HepG2 (cell line): Measurements from ENCODE around the gene MRGPRE. TPM values are rescaled to one million over a fixed set of nuclear protein-coding genes. Genes with fewer than 3 reads are reported as not detected.

Source experiments
- ATAC-seq: fragments of 200-7000 bp; cut with Tn5 transposase; 3 replicates; pipeline ENCODE4 v1.9.1; 2020; ENCODE audit warnings: mild to moderate bottlenecking, moderate library complexity
- BruUV-seq: library from RNA; stranded (reverse); fragments of 400-500 nt; replicated peaks from 2 replicates; lab custom pipeline; 2021; lab: Mats Ljungman, UMichigan
- CTCF ChIA-PET: fragments of 300-600 bp; formaldehyde crosslinking; extraction: SDS; loops from one replicate; lab custom pipeline; 2021; ENCODE audit warnings: low total read pairs, inconsistent platforms, low intra/inter-chr PET ratio; lab: Yijun Ruan, JAX
- POLR2A ChIA-PET: fragments of 350-600 bp; sonication (Branson Sonifier 250); formaldehyde crosslinking; loops from one replicate; lab custom pipeline; 2020; ENCODE audit warnings: antibody characterized with exemption, inconsistent platforms; lab: Yijun Ruan, JAX
- DNase-seq: peaks from one replicate; pipeline ENCODE4 v3.0.0-alpha.2; 2015; ENCODE audit warnings: low spot score
- FAIRE-seq: peaks from 3 replicates; lab custom pipeline; 2011; peaks lifted over from hg19 to GRCh38; lab: Jason Lieb, UNC
- H2AFZ ChIP-seq: one replicate; pipeline ENCODE4 v1.6.1; 2011; ENCODE audit warnings: low read length, inconsistent platforms
- H3K27ac ChIP-seq: fragments of 300-600 bp; 3 replicates; pipeline ENCODE4 v1.8.0; 2011; ENCODE audit warnings: mixed run types, mild to moderate bottlenecking, mixed read lengths, low read length, inconsistent platforms; ENCODE audit not compliant: insufficient read depth; ENCODE audit errors: extremely low read length
- H3K27me3 ChIP-seq, 2 experiments: fragments of 200-600 bp in 1 of 2; 2 replicates in 1 of 2; 3 replicates in 1 of 2; pipeline versions ENCODE4 v1.6.0 to v1.8.0; 2011; ENCODE audit warnings: low read length in 2 of 2, mild to moderate bottlenecking in 2 of 2, moderate library complexity in 2 of 2, inconsistent platforms in 1 of 2; ENCODE audit not compliant: insufficient read depth in 2 of 2, control insufficient read depth in 1 of 2
- H3K36me3 ChIP-seq, 2 experiments: fragments of 200-600 bp in 1 of 2; replicated peaks in 1 of 2; 2 replicates in 1 of 2; 3 replicates in 1 of 2; pipeline versions ENCODE4 v1.5.1 to v1.8.0; 2011; ENCODE audit warnings: low read length in 2 of 2, inconsistent platforms in 1 of 2; ENCODE audit not compliant: insufficient read depth in 2 of 2, control insufficient read depth in 1 of 2
- H3K4me1 ChIP-seq: 2 replicates; pipeline ENCODE4 v1.5.1; 2012; ENCODE audit warnings: low read length, inconsistent platforms; ENCODE audit not compliant: insufficient read depth
- H3K4me2 ChIP-seq: 2 replicates; pipeline ENCODE4 v1.6.0; 2011; ENCODE audit warnings: low read depth, low read length, inconsistent platforms
- H3K4me3 ChIP-seq, 3 experiments: fragments of 200-600 bp in 1 of 3; sonication (generic), shearing (Covaris generic) in 1 of 3; replicated peaks in 1 of 3; 2 replicates each; pipeline ENCODE4 v1.5.1; 2011 to 2016; ENCODE audit warnings: low read length in 3 of 3, inconsistent platforms in 2 of 3, low read depth in 2 of 3, mild to moderate bottlenecking in 2 of 3, control low read depth in 1 of 3, mixed read lengths in 1 of 3; ENCODE audit not compliant: insufficient read depth in 1 of 3
- H3K79me2 ChIP-seq: one replicate; pipeline ENCODE4 v1.6.1; 2011; ENCODE audit warnings: low read length, inconsistent platforms; ENCODE audit not compliant: insufficient read depth
- H3K9ac ChIP-seq: 2 replicates; pipeline ENCODE4 v1.6.0; 2011; ENCODE audit warnings: mild to moderate bottlenecking, low read depth, low read length, inconsistent platforms; ENCODE audit not compliant: insufficient read depth
- H3K9me3 ChIP-seq: 2 replicates; pipeline ENCODE4 v1.5.1; 2012; ENCODE audit warnings: mild to moderate bottlenecking, low read length
- H4K20me1 ChIP-seq: 2 replicates; pipeline ENCODE4 v1.6.0; 2011; ENCODE audit warnings: inconsistent platforms, mild to moderate bottlenecking, low read length, moderate library complexity; ENCODE audit not compliant: insufficient read depth
- ARID2 ChIP-seq: sonication (generic); formaldehyde crosslinking; IDR thresholded peaks from 2 replicates; pipeline ENCODE4 v1.8.1; 2022; ENCODE audit warnings: mild to moderate bottlenecking, missing genetic modification reagents, borderline replicate concordance
- GMEB1 ChIP-seq: sonication (generic); formaldehyde crosslinking; IDR thresholded peaks from 2 replicates; pipeline ENCODE4 v1.5.1; 2020; ENCODE audit warnings: missing genetic modification reagents, mild to moderate bottlenecking, borderline replicate concordance
- MED8 ChIP-seq: sonication (generic); formaldehyde crosslinking; IDR thresholded peaks from 2 replicates; pipeline ENCODE4 v1.8.1; 2023; ENCODE audit warnings: mild to moderate bottlenecking, missing genetic modification reagents; ENCODE audit not compliant: insufficient replicate concordance
- NFATC3 ChIP-seq: sonication (generic); formaldehyde crosslinking; IDR thresholded peaks from 2 replicates; pipeline ENCODE4 v1.5.1; 2020; ENCODE audit warnings: mild to moderate bottlenecking, missing genetic modification reagents
- NFIC ChIP-seq: IDR thresholded peaks from 2 replicates; pipeline ENCODE4 v1.6.1; 2012; ENCODE audit warnings: mild to moderate bottlenecking, low read length, inconsistent platforms
- SOX13 ChIP-seq, 3 experiments: fragments of 450-650 bp in 1 of 3; sonication (generic) in 1 of 3; formaldehyde crosslinking in 1 of 3; IDR thresholded peaks in 2 of 3; conservative IDR thresholded peaks in 1 of 3; 2 replicates each; pipeline versions ENCODE4 v1.5.0 to v1.6.1; 2016 to 2020; ENCODE audit warnings: antibody characterized with exemption in 1 of 3, mild to moderate bottlenecking in 1 of 3, missing compliant biosample characterization in 1 of 3, missing genetic modification reagents in 1 of 3, moderate library complexity in 1 of 3
- TARDBP ChIP-seq: sonication (generic); formaldehyde crosslinking; IDR thresholded peaks from 2 replicates; pipeline ENCODE4 v1.8.0; 2022; ENCODE audit warnings: mild to moderate bottlenecking, missing genetic modification reagents
- TSC22D2 ChIP-seq: sonication (generic); formaldehyde crosslinking; IDR thresholded peaks from 2 replicates; pipeline ENCODE4 v1.5.1; 2020; ENCODE audit warnings: missing genetic modification reagents, mild to moderate bottlenecking, borderline replicate concordance
- ZNF234 ChIP-seq: sonication (generic); formaldehyde crosslinking; conservative IDR thresholded peaks from 2 replicates; pipeline ENCODE4 v1.5.1; 2020; ENCODE audit warnings: mild to moderate bottlenecking, missing genetic modification reagents
- ZNF878 ChIP-seq: sonication (generic); formaldehyde crosslinking; IDR thresholded peaks from 2 replicates; pipeline ENCODE4 v1.8.1; 2023; ENCODE audit warnings: mild to moderate bottlenecking, missing genetic modification reagents, moderate library complexity
- WGBS: methylation state at CpG from one replicate; pipeline ENCODE4 v1.1.6; 2017; ENCODE audit warnings: low lambda C conversion rate; 5-methylcytosine and 5-hydroxymethylcytosine counted together
- in situ Hi-C: cut with HindIII; loops from 2 replicates; pipeline ENCODE4 v1.10.0; 2017; ENCODE audit warnings: low pct_unique_long_range_greater_than_20kb; ENCODE audit not compliant: extremely low pct_ligation_motif_present
- intact Hi-C: fragments of 100-400 bp; cut with micrococcal nuclease; formaldehyde crosslinking; loops from one replicate; pipeline ENCODE4 v1.10.0; 2022; ENCODE audit not compliant: unreplicated experiment
- polyA plus RNA-seq, 8 experiments: library from polyadenylated mRNA; depleted of rRNA in 3 of 8; stranded (reverse) in 7 of 8; unstranded in 1 of 8; fragments of >200 nt; fragmentation: Illumina TruSeq in 4 of 8; extraction: Trizol in 4 of 8; gene quantifications; 2 replicates each; pipeline versions ENCODE4 v1.2.1 to v1.2.3, GENCODE V29; 2011 to 2016; ENCODE audit warnings: low read depth in 4 of 8, missing spikeins in 1 of 8, mixed read lengths in 1 of 8; ENCODE audit not compliant: insufficient read depth in 1 of 8
- total RNA-seq, 5 experiments: library from RNA; depleted of rRNA; stranded (reverse); fragments of >200 nt; fragmentation: Illumina TruSeq; extraction: Trizol; gene quantifications; 2 replicates each; pipeline ENCODE4 v1.2.3, GENCODE V29; 2016; ENCODE audit warnings: low read depth in 1 of 5
- TF ChIP-seq, protein P1 (sequence below): sonication (generic); formaldehyde crosslinking; IDR thresholded peaks from 2 replicates; pipeline ENCODE4 v1.4.0; 2020; ENCODE audit warnings: missing genetic modification reagents
- TF ChIP-seq, protein P2 (sequence below): sonication (generic); formaldehyde crosslinking; IDR thresholded peaks from 2 replicates; pipeline ENCODE4 v1.8.0; 2022; ENCODE audit warnings: mild to moderate bottlenecking, missing genetic modification reagents, moderate library complexity
- TF ChIP-seq, protein P3 (sequence below): sonication (generic); formaldehyde crosslinking; IDR thresholded peaks from 2 replicates; pipeline ENCODE4 v1.4.0; 2020; ENCODE audit warnings: missing genetic modification reagents

MRGPRE gene
- total and polyA plus RNA-seq, 2 of the 13 experiments (the other 11 are each of a cell fraction or from before 2014, with no cell fraction given), result not detected

GRCh38 chr11:3193373-3194015, 38.7 kb downstream of the MRGPRE start (continued):
- TF ChIP-seq SOX13 (IDR thresholded peaks at IDR 0.05) (no peak), SOX13 (CRISPR knock-in tag; conservative IDR thresholded peaks at IDR 0.05 in 1 of 2, IDR thresholded peaks at IDR 0.05 in 1 of 2) (no peak), ARID2 (no peak)

DNA sequence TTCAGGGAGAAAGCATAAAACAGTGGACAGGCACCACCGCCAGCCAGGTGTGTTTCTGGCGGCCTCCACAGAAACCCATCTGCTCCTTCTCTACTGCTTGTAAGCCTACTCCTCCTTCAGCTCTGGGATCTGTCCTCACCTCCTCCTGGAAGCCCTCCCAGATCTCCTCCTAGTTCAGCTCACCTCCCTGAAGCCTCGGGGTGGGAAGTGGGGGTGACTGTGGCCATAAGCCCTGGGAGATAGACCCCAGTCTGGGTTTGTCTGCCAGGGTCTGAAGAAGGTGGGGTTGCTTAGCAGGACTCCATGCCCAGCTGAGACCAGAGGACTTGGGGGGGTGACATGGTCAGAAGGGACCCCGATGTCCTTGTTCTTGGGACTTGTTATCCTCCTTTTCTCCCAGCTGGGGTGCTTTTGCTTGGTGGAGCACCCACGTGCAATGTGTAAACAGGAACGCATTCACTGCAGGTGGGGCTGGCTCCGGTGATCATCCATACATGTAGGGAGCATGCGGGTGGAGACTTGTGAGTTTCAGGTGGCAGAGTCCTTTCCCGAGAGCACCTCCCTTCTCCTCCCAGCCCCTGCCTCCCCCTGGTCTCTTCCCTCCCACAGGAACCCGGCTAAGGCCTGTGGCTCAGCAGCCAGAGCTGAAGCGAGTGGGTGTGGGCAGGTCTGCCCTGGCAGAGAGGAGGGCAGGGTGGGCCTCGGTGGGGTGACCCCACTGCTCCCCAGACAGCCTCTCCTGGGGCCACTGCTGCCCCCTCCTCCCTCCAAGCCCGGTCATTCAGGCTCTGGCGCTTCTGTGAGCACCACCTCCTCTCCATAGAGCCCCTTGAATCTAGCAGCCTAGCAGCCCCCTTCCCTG, 39.5 kb downstream of the MRGPRE start:
- DNase-seq (no peak), FAIRE-seq (no peak), ATAC-seq (no peak)
- ChIA-PET CTCF (no interaction called here), POLR2A (no interaction called here)
- no peaks in the 10 kb centered on the region for H3K36me3 ChIP-seq
- H4K20me1 ChIP-seq, result 0 out of 2 replicates have a peak, but pooled peaks cover 3% of the 10 kb centered on the region
- no peak overlapping the region for H3K9ac ChIP-seq
- intact Hi-C loops (no loop called here), in situ Hi-C loops (no loop called here)
- H3K4me1 ChIP-seq, result no peaks in the 10 kb centered on the region
- H3K4me2 ChIP-seq, result no peak overlapping the region
- H2AFZ ChIP-seq, result no peak overlapping the region
- no peaks in the 10 kb centered on the region for H3K9me3 ChIP-seq
- BruUV-seq, result no TSS peak
- no peak overlapping the region for H3K4me3 ChIP-seq
- H3K79me2 ChIP-seq, result no peaks in the 10 kb centered on the region
- WGBS, result 23% methylated on average over 11 of the region's 14 CpGs
- H3K27ac ChIP-seq, result no peak overlapping the region
- H3K27me3 ChIP-seq, result peaks cover 18 to 78% of the 10 kb centered on the region in 2 experiments
- TF ChIP-seq TARDBP (CRISPR knock-in tag), result no peak
- TF ChIP-seq, protein P1, sequence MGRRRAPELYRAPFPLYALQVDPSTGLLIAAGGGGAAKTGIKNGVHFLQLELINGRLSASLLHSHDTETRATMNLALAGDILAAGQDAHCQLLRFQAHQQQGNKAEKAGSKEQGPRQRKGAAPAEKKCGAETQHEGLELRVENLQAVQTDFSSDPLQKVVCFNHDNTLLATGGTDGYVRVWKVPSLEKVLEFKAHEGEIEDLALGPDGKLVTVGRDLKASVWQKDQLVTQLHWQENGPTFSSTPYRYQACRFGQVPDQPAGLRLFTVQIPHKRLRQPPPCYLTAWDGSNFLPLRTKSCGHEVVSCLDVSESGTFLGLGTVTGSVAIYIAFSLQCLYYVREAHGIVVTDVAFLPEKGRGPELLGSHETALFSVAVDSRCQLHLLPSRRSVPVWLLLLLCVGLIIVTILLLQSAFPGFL, result no peak
- TF ChIP-seq ZNF234 (CRISPR knock-in tag), result no peak
- TF ChIP-seq, protein P2, sequence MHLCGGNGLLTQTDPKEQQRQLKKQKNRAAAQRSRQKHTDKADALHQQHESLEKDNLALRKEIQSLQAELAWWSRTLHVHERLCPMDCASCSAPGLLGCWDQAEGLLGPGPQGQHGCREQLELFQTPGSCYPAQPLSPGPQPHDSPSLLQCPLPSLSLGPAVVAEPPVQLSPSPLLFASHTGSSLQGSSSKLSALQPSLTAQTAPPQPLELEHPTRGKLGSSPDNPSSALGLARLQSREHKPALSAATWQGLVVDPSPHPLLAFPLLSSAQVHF, result no peak
- no peak for TF ChIP-seq MED8 (CRISPR knock-in tag)
- TF ChIP-seq ZNF878 (CRISPR knock-in tag), result no peak
- no peak for TF ChIP-seq NFATC3 (CRISPR knock-in tag)
- TF ChIP-seq TSC22D2, result no peak
- TF ChIP-seq GMEB1 (CRISPR knock-in tag), result no peak
- TF ChIP-seq, protein P3, sequence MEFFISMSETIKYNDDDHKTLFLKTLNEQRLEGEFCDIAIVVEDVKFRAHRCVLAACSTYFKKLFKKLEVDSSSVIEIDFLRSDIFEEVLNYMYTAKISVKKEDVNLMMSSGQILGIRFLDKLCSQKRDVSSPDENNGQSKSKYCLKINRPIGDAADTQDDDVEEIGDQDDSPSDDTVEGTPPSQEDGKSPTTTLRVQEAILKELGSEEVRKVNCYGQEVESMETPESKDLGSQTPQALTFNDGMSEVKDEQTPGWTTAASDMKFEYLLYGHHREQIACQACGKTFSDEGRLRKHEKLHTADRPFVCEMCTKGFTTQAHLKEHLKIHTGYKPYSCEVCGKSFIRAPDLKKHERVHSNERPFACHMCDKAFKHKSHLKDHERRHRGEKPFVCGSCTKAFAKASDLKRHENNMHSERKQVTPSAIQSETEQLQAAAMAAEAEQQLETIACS, result no peak
- TF ChIP-seq NFIC, result no peak
